HG02938 (cell line): Measurements from ENCODE around the gene UBN1.
A peak's percentile ranks its signal among the peaks of the same experiment; 100 is the strongest.

Source experiments
- ATAC-seq: cut with Tn5 transposase; IDR thresholded peaks from one replicate; pipeline ENCODE4 v1.9.1; 2021; ENCODE audit warnings: mild to moderate bottlenecking, moderate library complexity; ENCODE audit not compliant: unreplicated experiment

Gene UBN1

DNA sequence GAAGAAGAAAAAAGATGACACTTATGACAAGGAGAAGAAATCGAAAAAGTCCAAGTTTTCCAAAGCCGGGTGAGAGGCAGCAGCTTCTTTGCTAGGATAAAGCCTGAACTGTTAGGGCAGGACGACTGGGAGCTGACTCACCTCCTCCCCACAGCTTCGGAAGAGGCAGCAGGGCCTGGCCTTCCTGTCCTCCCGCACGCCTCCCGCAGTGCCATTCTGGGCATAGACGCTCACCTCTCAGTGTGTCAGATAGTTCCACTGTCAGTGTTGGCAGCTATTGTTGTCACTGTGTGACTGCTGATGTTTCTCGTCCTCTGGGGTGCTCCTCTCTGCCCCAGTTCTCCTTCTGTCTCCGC lies 12.6 kb downstream of the UBN1 start:
- no peak for ATAC-seq

DNA sequence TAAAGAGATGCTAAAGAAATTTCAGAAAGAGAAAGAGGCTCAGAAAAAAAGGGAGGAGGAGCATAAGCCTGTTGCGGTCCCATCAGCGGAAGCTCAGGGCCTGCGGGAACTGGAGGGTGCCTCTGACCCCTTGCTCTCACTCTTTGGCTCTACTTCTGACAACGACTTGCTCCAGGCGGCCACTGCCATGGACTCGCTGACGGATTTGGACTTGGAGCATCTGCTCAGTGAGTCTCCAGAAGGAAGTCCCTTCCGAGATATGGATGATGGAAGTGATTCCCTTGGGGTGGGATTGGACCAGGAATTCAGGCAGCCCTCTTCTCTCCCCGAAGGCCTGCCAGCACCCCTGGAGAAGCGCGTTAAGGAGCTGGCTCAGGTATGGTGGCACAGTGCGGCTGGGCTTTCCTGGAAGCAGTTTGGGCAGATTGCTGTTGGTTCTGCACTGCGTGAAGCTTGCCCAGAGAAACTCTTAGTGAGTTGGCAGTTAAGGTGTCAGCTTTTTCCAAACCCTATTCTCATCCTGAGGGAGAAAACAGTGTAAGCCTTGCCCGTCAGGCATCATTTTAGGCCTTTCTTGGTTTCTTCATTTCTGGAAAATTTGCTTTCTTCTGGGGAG lies 13.6 kb downstream of the UBN1 start:
- no peak for ATAC-seq

DNA sequence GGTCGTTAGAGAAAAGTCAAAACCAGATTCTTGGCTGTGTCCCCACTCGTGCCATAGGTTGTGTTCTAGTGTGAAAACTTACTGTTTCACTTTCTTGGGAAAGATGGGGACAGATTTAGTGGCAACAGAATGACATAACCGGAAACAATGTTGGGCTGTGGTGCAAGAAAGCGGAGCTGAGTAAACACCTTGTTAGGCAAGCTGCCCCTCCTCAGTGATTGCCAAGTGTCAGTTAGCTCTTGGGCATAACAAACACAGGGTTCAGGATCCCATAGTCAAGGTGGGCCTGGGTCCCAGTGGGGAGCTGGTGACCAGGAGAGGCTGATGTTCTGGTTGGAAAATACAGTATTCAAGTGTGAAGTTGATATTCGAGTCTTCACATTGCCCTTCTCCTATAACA lies 15.4 kb downstream of the UBN1 start:
- no peak for ATAC-seq

DNA sequence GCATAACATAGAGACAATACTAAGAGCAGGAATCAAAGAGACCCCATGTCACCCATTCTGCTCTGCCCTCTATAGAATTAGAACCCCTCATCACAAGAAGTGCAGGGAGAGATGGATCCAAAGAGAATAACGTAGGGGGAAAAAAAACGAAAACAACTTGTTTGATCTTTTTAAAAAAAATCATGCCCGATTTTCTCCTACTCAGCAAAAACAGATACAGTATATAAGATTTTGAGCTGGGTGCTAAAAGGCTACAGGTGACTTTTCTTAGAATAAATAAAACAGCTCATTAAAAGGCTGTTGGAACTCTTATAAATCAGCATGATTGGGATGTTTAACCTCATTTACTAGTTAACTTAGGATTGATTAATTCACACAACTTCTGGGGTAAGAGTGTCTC lies 17.4 kb downstream of the UBN1 start:
- ATAC-seq: no peak

DNA sequence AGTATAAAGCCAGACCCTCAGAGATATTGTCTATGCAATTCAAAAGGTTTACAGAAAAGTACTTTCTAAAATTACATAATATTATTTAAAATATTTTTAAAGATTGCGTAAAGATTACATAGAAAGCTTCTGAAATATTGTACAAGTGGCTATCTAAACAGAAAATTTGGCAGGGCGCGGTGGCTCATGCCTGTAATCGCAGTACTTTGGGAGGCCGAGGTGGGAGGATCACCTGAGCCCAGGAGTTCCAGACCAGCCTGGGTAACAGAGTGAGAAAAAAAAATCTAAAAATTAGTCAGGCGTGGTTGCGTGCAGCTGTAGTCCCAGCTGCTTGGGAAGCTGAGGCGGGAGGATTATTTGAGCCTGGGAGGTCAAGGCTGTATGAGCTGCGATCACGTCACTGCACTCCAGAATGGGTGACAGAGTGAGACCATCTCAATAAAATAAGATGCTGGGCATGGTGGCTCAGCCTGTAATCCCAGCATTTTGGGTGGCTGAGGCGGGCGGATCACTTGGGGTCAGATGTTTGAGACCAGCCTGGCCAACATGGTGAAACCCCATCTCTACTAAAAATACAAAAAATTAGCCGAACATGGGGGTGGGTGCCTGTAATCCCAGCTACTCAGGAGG lies 18.1 kb downstream of the UBN1 start:
- no peak for ATAC-seq

DNA sequence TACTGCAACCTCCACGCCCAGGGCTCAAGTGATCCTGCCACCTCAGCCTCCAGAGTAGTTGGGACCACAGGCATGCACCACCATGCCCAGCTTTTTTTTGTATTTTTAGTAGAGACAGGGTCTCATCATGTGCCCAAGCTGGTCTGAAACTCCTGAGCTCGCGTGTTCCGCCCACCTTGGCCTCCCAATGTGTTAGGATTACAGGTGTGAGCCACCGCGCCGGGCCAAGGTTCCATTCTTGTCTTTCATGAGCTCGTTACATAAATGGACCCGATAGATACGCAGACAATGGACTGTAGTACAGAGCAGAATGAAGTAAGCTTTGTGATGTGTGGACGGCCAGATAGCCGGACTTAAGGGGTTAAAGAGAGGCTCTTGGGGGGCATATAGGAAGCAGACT lies 19.3 kb downstream of the UBN1 start:
- no peak for ATAC-seq

DNA sequence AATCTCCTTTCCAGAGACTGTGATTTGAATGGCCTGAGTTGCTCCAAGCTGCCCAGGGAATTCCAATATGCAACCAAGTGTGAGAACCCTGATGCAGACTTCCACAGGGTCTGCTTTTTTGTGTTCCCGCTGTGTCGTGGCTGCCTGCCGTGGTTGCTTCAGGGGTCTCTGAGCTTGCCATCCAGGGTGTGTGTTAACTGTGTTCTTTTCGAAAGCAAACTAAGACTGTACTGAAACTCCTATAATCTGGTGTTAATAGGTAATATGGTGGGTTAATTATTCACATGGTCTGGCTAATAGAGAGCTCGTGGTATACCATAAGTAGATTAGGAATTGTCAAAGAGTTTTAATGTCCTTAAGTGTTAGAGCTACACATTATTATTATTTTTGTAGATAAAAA lies 20.7 kb downstream of the UBN1 start:
- peak; percentile 56 for ATAC-seq

DNA sequence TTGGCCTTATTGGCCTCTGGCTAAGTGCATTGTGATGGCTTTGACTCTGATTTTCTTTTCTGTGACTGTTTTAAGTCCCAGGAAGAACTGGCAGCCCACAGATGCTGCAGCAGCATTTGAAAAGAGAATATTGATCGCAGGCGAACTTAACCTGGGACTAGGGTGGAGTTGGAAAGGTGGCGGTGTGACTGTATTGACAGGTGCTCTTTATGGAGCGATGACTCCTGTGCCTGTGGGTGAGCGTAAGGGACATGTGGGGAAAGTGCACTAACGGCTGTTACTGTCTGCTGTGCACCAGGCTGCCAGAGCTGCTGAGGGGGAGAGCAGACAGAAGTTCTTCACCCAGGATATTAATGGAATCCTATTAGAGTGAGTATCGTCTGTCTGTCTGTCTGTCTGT lies 21.3 kb downstream of the UBN1 start:
- ATAC-seq: no peak

DNA sequence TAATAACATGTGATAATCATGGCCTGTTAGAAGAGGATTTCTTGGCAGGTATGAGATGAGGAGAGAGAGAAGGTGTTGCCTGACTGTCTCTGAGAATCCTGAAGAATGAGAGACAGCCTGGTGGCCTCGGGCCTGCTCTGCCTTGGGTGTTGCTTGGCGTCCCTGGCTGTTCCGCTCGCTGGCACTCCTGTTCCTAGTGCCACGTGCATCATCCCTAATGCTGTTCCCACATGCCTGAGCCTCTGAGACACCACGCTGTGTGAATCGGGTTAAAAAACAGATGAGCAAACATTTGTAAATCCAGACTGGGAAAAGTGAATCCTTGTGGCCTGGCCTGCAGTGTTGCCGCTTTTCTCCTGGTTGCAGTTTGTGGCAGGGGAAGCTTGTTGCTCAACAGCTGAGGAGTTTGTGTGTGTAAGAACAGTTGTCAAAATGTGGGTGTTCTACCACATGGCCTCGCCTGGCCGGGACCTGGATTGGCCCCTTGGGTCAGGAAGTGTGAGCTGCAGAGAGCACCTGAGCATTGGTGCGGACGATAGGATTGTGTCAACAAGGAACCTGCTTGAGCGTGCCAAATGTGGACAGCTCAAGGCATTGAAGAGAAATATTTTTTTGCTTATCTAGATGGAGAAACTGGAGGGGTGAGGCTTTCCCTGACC lies 22.0 kb downstream of the UBN1 start:
- no peak for ATAC-seq

DNA sequence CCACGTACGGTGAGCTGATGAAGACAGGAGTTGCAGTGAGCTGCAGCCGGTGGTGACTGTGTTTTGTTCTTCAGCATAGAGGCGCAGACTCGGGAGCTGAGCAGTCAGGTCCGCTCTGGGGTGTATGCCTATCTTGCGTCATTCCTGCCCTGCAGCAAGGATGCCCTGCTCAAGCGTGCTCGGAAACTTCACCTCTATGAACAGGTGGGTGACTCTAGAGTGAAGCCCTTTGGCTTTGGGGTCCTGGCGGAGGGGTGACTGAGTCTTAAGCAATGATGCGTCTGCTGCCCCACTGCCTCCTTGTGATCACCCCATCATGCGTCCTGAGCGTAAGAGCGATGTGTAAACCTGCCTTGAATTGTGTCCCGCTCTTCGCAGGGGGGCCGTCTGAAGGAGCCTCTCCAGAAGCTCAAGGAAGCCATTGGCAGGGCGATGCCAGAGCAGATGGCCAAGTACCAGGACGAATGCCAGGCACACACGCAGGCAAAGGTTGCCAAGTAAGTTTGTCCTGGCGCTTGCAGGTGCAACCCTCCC lies 22.9 kb downstream of the UBN1 start:
- ATAC-seq: no peak

DNA sequence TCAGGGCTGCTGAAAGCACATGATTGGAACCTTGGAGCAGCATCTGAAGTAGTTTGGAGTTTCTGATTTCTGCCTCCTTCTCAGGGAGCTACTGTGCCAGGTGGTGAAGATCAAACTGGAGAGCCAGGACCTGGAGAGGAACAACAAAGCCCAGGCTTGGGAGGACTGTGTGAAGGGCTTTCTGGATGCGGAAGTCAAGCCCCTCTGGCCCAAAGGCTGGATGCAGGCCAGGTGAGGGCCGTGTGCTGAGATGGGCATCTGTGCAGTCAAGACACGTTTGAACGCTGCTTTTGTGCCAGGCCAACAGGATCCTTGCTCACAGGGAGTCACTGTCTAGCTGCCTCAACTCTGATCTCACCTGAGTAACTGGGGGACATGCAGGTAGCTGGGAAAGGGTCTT lies 23.8 kb downstream of the UBN1 start:
- no peak for ATAC-seq

DNA sequence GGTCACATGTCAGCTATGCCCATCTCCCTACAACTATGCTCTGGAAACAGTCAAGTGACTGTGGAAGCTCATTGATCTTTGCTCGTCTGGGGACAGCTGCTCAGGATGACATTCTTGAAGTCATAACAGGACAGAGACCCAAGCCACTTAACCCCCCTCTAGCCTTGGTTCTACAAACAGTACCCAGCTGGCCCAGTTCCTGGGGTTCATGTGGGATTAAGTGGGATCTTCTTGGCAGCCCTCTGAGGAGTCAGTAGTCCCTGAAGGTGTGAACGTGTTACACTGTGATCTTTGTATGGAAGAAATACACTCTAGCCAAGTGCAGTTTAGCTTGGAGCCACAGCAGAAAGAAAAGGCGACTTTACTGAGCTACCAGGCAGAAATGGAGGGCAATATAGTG lies 25.8 kb downstream of the UBN1 start:
- no peak for ATAC-seq

DNA sequence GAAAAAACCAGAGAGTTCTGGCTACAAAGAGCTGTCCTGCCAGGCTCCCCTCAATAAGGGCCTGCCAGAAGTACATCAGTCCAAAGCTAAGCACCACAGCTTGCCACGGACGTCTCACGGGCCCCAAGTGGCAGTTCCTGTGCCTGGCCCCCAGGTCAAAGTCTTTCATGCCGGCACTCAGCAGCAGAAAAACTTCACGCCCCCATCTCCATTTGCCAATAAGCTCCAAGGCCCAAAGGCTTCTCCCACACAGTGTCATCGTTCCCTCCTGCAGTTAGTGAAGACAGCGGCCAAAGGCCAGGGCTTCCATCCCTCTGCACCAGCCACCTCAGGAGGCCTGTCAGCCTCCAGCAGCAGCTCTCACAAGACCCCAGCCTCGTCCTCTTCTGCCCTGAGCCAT lies 27.4 kb downstream of the UBN1 start:
- no peak for ATAC-seq

DNA sequence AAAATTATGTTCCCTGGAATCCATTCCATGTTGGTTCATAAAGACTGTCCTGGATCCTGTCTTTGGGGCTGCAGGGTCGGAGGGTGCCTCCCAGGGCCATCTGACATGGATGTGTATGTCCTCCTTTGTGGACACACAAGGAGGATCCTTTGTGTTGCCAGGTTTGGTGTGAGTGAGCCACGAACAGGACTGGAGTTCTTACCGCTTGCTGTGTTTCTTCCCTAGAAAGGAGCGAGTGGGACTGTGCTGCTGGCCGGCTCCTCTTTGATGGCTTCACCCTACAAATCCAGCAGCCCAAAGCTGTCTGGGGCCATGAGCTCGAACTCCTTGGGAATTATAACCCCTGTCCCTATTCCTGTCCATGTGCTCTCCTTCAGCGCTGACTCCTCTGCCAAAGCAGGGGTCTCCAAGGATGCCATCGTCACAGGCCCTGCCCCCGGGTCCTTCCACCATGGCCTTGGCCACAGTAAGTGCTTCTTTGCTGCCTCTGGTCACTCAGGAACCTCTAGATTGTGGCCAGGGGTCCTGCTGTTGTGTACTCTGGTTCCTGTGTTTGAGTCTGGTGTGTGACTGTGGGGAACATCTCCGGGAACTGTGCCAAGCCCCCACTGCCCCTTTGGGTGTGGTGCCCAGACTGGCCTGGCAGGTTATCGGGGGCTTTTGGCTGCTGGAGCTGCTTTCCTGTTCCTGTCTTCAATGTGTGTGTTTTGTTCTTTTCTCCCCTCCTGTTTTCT lies 29.5 kb downstream of the UBN1 start:
- no peak for ATAC-seq

DNA sequence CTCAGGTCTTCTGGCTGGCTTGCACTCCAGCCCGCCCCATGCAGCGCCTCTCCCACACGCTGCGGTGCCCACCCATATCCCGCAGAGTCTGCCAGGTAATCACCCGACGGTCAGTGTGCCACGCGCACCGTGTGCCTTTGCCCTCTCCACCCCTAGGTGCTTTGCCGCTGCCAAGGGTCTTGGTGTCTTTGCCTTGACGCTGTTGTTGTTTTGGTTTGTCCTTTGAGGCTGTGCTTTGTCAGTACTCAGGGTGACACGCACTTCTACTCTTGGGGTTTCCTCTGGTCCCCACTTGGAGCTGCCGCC lies 30.1 kb downstream of the UBN1 start:
- no peak for ATAC-seq

DNA sequence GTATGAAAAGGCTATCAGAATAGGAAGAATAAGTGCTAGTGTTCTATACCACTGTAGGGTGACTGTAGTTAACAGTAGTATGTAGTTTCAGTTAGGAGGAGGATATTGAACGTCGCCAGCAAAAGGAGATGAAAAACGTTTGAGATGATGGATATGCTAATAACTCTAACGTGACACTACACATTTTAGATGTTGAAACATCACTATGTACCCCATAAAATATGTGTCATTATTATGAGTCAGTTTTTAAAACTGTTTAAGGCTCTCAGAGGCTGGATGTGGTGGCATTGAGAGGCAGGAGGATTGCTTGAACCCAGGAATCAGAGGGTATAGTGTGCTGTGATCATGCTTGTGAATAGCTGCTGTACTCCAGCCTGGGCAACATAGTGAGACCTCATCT lies 31.8 kb downstream of the UBN1 start:
- ATAC-seq: no peak

DNA sequence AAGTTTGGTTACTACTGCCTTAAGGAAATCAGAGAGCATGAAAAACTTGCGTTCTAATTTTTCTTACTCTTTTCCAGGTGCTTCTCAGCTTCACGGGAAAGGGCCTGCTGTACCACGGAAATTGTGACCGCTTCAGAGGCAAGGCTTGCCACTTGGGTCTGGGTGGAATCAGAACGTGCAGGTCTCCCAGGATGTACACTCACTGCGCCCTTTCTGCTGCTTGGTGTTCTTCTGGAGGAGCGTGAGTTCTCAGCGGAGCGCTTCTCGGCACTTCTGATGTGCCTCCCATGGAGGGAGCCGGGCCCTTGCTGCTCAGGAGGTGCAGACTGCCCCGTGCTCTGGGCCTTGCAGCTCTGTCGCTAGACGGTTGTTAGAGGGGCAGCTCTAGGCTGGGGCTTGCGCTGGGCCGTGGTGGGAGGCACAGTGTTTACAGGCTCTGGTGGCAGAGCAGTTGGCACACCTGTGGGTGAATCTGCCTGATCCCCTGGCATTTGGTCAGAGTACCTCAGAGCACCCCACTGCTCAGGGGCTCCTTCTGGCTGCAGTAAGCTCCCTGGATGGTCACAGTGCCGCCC lies 32.8 kb downstream of the UBN1 start:
- ATAC-seq: no peak

DNA sequence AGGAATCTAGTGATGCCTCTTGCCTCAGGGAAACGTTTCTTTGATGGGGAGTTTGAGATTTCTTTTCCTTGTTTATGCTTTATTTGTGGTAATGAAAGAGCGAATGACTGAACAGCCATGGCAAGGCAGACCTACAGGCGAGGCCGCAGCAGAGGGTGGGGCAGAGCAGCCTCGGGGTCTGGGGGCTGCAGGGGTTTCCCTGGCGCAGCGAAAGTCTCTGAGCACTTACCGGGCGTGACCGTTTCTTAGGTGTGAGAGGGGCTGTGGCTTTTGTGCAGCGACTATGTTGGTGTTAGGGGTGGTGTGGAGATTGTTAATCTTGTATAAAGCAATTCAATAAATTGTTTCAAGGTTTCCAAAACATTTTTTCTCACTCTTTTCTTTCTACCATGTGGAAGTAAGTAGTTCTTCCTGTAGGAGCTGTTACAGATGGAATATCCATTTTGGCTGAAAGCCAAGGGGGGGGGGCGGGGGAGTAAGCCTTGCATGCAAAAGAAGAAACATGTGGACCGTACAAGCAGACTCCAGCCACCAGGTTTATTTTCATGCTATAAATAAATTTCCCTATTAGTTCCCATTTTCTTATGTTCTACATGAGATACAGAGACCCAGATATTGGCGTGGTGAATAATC lies 34.8 kb downstream of the UBN1 start:
- no peak for ATAC-seq

DNA sequence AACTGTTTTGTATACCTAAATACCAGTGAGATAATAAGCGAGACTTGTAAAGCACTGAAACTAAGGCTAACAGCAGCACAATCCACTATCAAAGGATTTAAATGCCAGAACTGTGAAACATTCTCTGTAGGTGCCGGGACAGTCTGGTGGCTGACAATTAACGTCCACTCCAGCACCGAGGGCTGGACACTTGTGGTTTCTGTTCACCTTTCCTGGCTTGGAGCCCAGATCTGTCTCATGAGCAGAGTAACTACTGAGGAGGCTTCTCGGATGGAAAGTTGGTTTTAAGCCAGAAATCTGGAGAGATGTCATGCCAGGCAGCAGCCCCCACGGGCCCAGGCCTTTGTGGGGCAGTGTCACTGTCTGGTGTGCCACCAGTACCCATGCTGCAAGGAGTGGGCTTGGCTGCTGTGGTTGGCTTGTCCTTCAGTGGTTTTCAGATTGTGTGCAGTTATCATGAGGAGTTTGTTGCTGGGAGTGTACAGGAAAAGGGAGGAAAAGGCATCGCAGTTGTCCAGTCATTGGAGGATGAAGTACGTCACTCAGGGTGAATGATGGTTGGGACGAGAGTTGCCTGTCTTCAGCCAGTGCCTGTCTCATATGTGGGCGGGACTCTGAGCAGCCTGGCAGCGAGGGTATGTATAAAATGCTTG lies 35.5 kb downstream of the UBN1 start:
- ATAC-seq: no peak

DNA sequence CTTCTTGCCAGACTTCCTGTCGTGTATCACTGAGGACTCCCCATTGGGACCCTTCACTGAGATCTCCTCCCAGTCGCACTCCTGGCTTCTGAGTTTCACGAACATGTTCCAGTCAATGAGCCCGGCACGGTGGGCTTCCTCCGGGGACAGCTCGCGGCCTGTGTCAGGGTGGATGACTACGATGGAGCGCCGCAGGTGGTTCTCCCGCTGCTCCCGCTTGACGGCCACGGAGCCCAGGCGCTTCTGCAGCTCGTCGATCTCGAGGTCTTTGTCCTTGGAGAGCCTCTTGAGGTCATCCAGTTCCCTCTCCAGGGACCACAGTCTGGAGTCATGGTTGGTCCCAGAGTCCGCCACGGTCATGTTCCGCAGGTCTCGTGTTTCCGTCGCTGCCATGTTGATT lies 36.2 kb downstream of the UBN1 start:
- ATAC-seq: no peak

DNA sequence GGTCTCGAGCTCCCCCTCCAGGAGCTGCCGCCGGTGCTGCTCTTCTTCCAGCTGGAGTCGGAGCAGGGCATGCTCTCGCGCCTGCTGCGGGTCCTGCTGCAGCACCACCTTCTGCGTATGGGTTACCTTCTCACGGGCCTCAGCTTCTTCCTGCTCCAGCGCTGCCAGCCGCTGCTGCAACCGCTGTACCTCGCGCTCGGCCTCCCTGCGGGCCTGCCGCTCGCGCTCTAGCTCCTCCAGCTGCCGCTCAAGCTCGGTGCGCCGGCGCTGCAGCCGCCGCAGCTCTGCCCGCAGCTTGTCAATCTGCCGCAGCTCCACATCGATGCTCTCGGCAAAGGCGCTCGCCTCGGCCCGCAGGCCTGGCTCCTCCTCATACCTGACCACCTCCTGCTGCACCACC lies 36.9 kb downstream of the UBN1 start:
- no peak for ATAC-seq
